NT2/D1 (cell line): ENCODE measurements around the gene TBCK.

Experiments used
- DNase-seq: peaks from one replicate; pipeline ENCODE4 v3.0.0-alpha.2; 2011; ENCODE audit warnings: low read depth, low spot score
- H3K27me3 ChIP-seq: 2 replicates; pipeline ENCODE4 v1.6.0; 2011; ENCODE audit warnings: mild to moderate bottlenecking; ENCODE audit not compliant: insufficient read length, insufficient read depth
- H3K36me3 ChIP-seq: 2 replicates; pipeline ENCODE4 v1.6.1; 2011; ENCODE audit warnings: mild to moderate bottlenecking, low read length, mixed read lengths; ENCODE audit not compliant: insufficient read depth, insufficient read length
- H3K4me1 ChIP-seq: 2 replicates; pipeline ENCODE4 v1.5.1; 2011; ENCODE audit not compliant: insufficient read depth, insufficient read length
- H3K4me3 ChIP-seq: 2 replicates; pipeline ENCODE4 v1.5.1; 2011; ENCODE audit warnings: low read depth; ENCODE audit not compliant: insufficient read length
- H3K9ac ChIP-seq: 2 replicates; pipeline ENCODE4 v1.6.0; 2011; ENCODE audit warnings: low read depth; ENCODE audit not compliant: insufficient read length
- H3K9me3 ChIP-seq: 2 replicates; pipeline ENCODE4 v1.5.1; 2011; ENCODE audit warnings: mild to moderate bottlenecking, low read length; ENCODE audit not compliant: insufficient read depth
- SUZ12 ChIP-seq: IDR thresholded peaks from 2 replicates; pipeline ENCODE4 v1.6.1; 2011; ENCODE audit not compliant: insufficient read length, insufficient read depth; ENCODE audit errors: extremely low read depth
- YY1 ChIP-seq: IDR thresholded peaks from 2 replicates; pipeline ENCODE4 v1.6.1; 2011; ENCODE audit not compliant: insufficient read length, insufficient read depth
- ZNF274 ChIP-seq: IDR thresholded peaks from 2 replicates; pipeline ENCODE4 v1.6.1; 2011; ENCODE audit warnings: mild to moderate bottlenecking, low read depth, low read length

TBCK gene

GRCh38 chr4:106021737-106022410, 294.1 kb downstream of the TBCK start:
- H3K9ac ChIP-seq: no peak overlapping the region
- no peaks in the 10 kb centered on the region for H3K9me3 ChIP-seq
- no peaks in the 10 kb centered on the region for H3K4me1 ChIP-seq
- H3K4me3 ChIP-seq: no peak overlapping the region
- TF ChIP-seq ZNF274 (no peak), SUZ12 (no peak), YY1 (no peak)
- H3K27me3 ChIP-seq: no peaks in the 10 kb centered on the region
- H3K36me3 ChIP-seq: no peaks in the 10 kb centered on the region
- DNase-seq: no peak

- Histone ChIP-seq H3K9ac (no peak overlapping the region), H3K4me3 (no peak overlapping the region), H3K27me3 (no peaks in the 10 kb centered on the region), H3K9me3 (no peaks in the 10 kb centered on the region), H3K36me3 (no peaks in the 10 kb centered on the region), H3K4me1 (no peaks in the 10 kb centered on the region)
- DNase-seq: no peak
- no peak for TF ChIP-seq YY1
- TF ChIP-seq SUZ12: no peak
- no peak for TF ChIP-seq ZNF274
Measured at GRCh38 chr4:106019771-106020170, 296.2 kb downstream of the TBCK start.

- no peaks in the 10 kb centered on the region for H3K4me1 ChIP-seq
- TF ChIP-seq YY1 (no peak), SUZ12 (no peak), ZNF274 (no peak)
- no peak for DNase-seq
- no peaks in the 10 kb centered on the region for H3K36me3 ChIP-seq
- no peak overlapping the region for H3K4me3 ChIP-seq
- no peaks in the 10 kb centered on the region for H3K9me3 ChIP-seq
- H3K9ac ChIP-seq: no peak overlapping the region
- no peaks in the 10 kb centered on the region for H3K27me3 ChIP-seq
Measured at GRCh38 chr4:106017975-106018374, 298.0 kb downstream of the TBCK start.

GRCh38 chr4:106011387-106011786, 304.6 kb downstream of the TBCK start:
- Histone ChIP-seq H3K27me3 (no peaks in the 10 kb centered on the region), H3K9ac (no peak overlapping the region), H3K36me3 (no peaks in the 10 kb centered on the region), H3K4me3 (no peak overlapping the region), H3K9me3 (no peaks in the 10 kb centered on the region), H3K4me1 (no peaks in the 10 kb centered on the region)
- TF ChIP-seq SUZ12 (no peak), YY1 (no peak), ZNF274 (no peak)
- DNase-seq: no peak

- no peak for TF ChIP-seq YY1
- TF ChIP-seq ZNF274: no peak
- TF ChIP-seq SUZ12: no peak
- Histone ChIP-seq H3K4me1 (no peaks in the 10 kb centered on the region), H3K9ac (no peak overlapping the region), H3K9me3 (no peaks in the 10 kb centered on the region), H3K4me3 (no peak overlapping the region), H3K27me3 (no peaks in the 10 kb centered on the region), H3K36me3 (no peaks in the 10 kb centered on the region)
- no peak for DNase-seq
Measured at GRCh38 chr4:106010761-106011160, 305.2 kb downstream of the TBCK start.

- Histone ChIP-seq H3K36me3 (no peaks in the 10 kb centered on the region), H3K9ac (no peak overlapping the region), H3K4me1 (no peaks in the 10 kb centered on the region), H3K27me3 (no peaks in the 10 kb centered on the region), H3K9me3 (no peaks in the 10 kb centered on the region), H3K4me3 (no peak overlapping the region)
- TF ChIP-seq YY1: no peak
- TF ChIP-seq ZNF274: no peak
- no peak for TF ChIP-seq SUZ12
- DNase-seq: no peak
Measured at GRCh38 chr4:106002994-106003393, 313.0 kb downstream of the TBCK start.

GRCh38 chr4:105998171-105999063, 317.6 kb downstream of the TBCK start:
- no peaks in the 10 kb centered on the region for H3K27me3 ChIP-seq
- H3K36me3 ChIP-seq: no peaks in the 10 kb centered on the region
- TF ChIP-seq ZNF274 (no peak), YY1 (no peak), SUZ12 (no peak)
- no peak for DNase-seq
- H3K9me3 ChIP-seq: no peaks in the 10 kb centered on the region
- H3K4me3 ChIP-seq: no peak overlapping the region
- no peaks in the 10 kb centered on the region for H3K4me1 ChIP-seq
- no peak overlapping the region for H3K9ac ChIP-seq
